ENCODE measurements around the gene CDH2. TPM values are rescaled to one million over a fixed set of nuclear protein-coding genes. Genes with fewer than 3 reads are reported as not detected.

The CDH2 gene
- total RNA-seq, 1 experiment from 2014 or later = 34.0 TPM

- H3K36me3 ChIP-seq (ENCODE audit: low read depth, low read length) = no peaks in the 10 kb centered on the region
- H3K27me3 ChIP-seq (ENCODE audit: low read length) = no peaks in the 10 kb centered on the region
- DNase-seq (peak; percentile 66), ATAC-seq (peak; percentile 59)
- H3K4me2 ChIP-seq (ENCODE audit: low read length) = peak overlapping the region; percentile 94
- H3K79me2 ChIP-seq (ENCODE audit: low read length) = peaks cover 42% of the 10 kb centered on the region
- 0 out of 2 replicates have a peak, but pooled peaks cover 7% of the 10 kb centered on the region for H4K20me1 ChIP-seq (ENCODE audit: low read length)
- H3K9me3 ChIP-seq (ENCODE audit: low read length) = no peaks in the 10 kb centered on the region
- ChIA-PET CTCF (interaction anchor here (0.6 to 1.0 kb wide), 3 partner anchors 10 to 345 kb away, joined by 3 to 4 read pairs (median 4); no protein-coding TSS in a partner anchor), POLR2A (ENCODE audit: unreplicated experiment) (interaction anchor here (0.6 to 1.3 kb wide), 3 partner anchors 10 to 94 kb away, joined by 4 to 11 read pairs (median 4); no protein-coding TSS in a partner anchor)
- H3K4me3 ChIP-seq (ENCODE audit: low read length) = peak overlapping the region; percentile 93
- H3F3A ChIP-seq (ENCODE audit: low read length, unreplicated experiment) = no peaks in the 10 kb centered on the region
- H3K9me2 ChIP-seq (replicated peaks; ENCODE audit: low read length) = no peaks in the 10 kb centered on the region
- H3K4me1 ChIP-seq (ENCODE audit: insufficient read depth, low read length) = peaks cover 60% of the 10 kb centered on the region
- peak overlapping the region; percentile 87 for H2AFZ ChIP-seq (ENCODE audit: low read length)
- intact Hi-C loops (cut with micrococcal nuclease) = loop anchor here (2.0 to 10.0 kb wide), 9 partner anchors 159 to 977 kb away; no protein-coding TSS in a partner anchor
- peak overlapping the region; percentile 22; the same call in 1 of the 2 replicates for H3K27ac ChIP-seq (ENCODE audit: low read length)
- no peak for TF ChIP-seq EZH2phosphoT487 (IDR thresholded peaks at IDR 0.05; ENCODE audit: borderline replicate concordance, low read length)
- TF ChIP-seq CTCF (conservative IDR thresholded peaks at IDR 0.05; ENCODE audit: low read depth, low read length) = peak; percentile 33; the same call in 1 of the 2 replicates
- H3K9ac ChIP-seq (ENCODE audit: low read length) = no peak overlapping the region
- TSS peak; percentile 55 for BruUV-seq (replicated peaks)
Observed at GRCh38 chr18:28177828-28178635, 1.1 kb upstream of the CDH2 start.

GRCh38 chr18:28176698-28176947, 307 bp downstream of the CDH2 start:
- DNase-seq (peak; percentile 12), ATAC-seq (peak; percentile 1)
- BruUV-seq (replicated peaks) = no TSS peak
- no peaks in the 10 kb centered on the region for H3K9me3 ChIP-seq (ENCODE audit: low read length)
- 0 out of 2 replicates have a peak, but pooled peaks cover 7% of the 10 kb centered on the region for H4K20me1 ChIP-seq (ENCODE audit: low read length)
- no peaks in the 10 kb centered on the region for H3K9me2 ChIP-seq (replicated peaks; ENCODE audit: low read length)
- intact Hi-C loops (cut with micrococcal nuclease) = loop anchor here (1.0 to 10.0 kb wide), 9 partner anchors 63 to 978 kb away; no protein-coding TSS in a partner anchor
- H3K9ac ChIP-seq (ENCODE audit: low read length) = peak overlapping the region; percentile 51
- H3K27ac ChIP-seq (ENCODE audit: low read length) = no peak overlapping the region
- peaks cover 56% of the 10 kb centered on the region for H3K79me2 ChIP-seq (ENCODE audit: low read length)
- no peaks in the 10 kb centered on the region for H3K27me3 ChIP-seq (ENCODE audit: low read length)
- TF ChIP-seq CTCF (conservative IDR thresholded peaks at IDR 0.05; ENCODE audit: low read depth, low read length) (no peak), EZH2phosphoT487 (IDR thresholded peaks at IDR 0.05; ENCODE audit: borderline replicate concordance, low read length) (no peak), EZH2 (IDR thresholded peaks at IDR 0.05; ENCODE audit: low read length, unreplicated experiment) (no peak)
- peaks cover 52% of the 10 kb centered on the region for H3K4me1 ChIP-seq (ENCODE audit: insufficient read depth, low read length)
- CTCF ChIA-PET = interaction anchor here (0.6 kb wide), 1 partner anchor 245 kb away, joined by 7 read pairs; no protein-coding TSS in a partner anchor
- POLR2A ChIA-PET (ENCODE audit: unreplicated experiment) = interaction anchor here (0.5 to 1.3 kb wide), 3 partner anchors 11 to 334 kb away, joined by 4 to 24 read pairs (median 4); no protein-coding TSS in a partner anchor
- peak overlapping the region; percentile 76 for H2AFZ ChIP-seq (ENCODE audit: low read length)
- no peaks in the 10 kb centered on the region for H3K36me3 ChIP-seq (ENCODE audit: low read depth, low read length)
- H3K4me2 ChIP-seq (ENCODE audit: low read length) = peak overlapping the region; percentile 92
- H3K4me3 ChIP-seq (ENCODE audit: low read length) = peak overlapping the region; percentile 93
- H3F3A ChIP-seq (ENCODE audit: low read length, unreplicated experiment) = no peaks in the 10 kb centered on the region

Measured in PC-3 (cell line).